Renal pelvis (tissue), 12 donors: ENCODE data around the gene WDR45. TPM values are rescaled to one million over a fixed set of nuclear protein-coding genes. Genes with fewer than 3 reads are reported as not detected.
A peak's percentile ranks its signal among the peaks of the same experiment; 100 is the strongest.
"Not testable (repeated sequence)": the region's sequence is repeated elsewhere in the genome, so short reads cannot be mapped to it uniquely, and the experiment has no call there.

Source experiments
- DNase-seq: peaks from one replicate; pipeline ENCODE4 v3.0.0-alpha.2; 2013
- long read RNA-seq, 16 experiments: transcript quantifications; one replicate each; lab custom pipeline, GENCODE V29; 2026
- polyA plus RNA-seq, 3 donors: library from polyadenylated mRNA; unstranded; fragments of 120-200 nt; gene quantifications; one replicate each; pipeline ENCODE4 v1.2.1, GENCODE V29; 2013; ENCODE audit not compliant: insufficient read length in 3 of 3

WDR45 gene
- 10 to 100 TPM; 54.8 to 61.8 (median 60.6) TPM for polyA plus RNA-seq
- long read RNA-seq, donor 1, transcript WDR45-207 (11 exons, 1,639 nt) = major isoform, 15 of 22 reads
- long read RNA-seq, donor 1, partial matches to known transcripts = 0 of 22 reads
- long read RNA-seq, donor 1, other reads (novel, unspliced or antisense) = 0 of 22 reads
- long read RNA-seq, donor 2, transcript WDR45-207 (11 exons, 1,639 nt) = major isoform, 15 of 19 reads
- long read RNA-seq, donor 2, partial matches to known transcripts = 0 of 19 reads
- long read RNA-seq, donor 2, other reads (novel, unspliced or antisense) = 0 of 19 reads
- long read RNA-seq, donor 3, transcript WDR45-207 (11 exons, 1,639 nt) = major isoform, 10 of 19 reads
- long read RNA-seq, donor 3, partial matches to known transcripts = 0 of 19 reads
- long read RNA-seq, donor 3, other reads (novel, unspliced or antisense) = 0 of 19 reads
- long read RNA-seq, donor 4, transcript WDR45-207 (11 exons, 1,639 nt) = major isoform, 10 of 13 reads
- long read RNA-seq, donor 4, partial matches to known transcripts = 0 of 13 reads
- long read RNA-seq, donor 4, other reads (novel, unspliced or antisense) = 0 of 13 reads
- long read RNA-seq, donor 5, partial matches to known transcripts = 0 of 5 reads
- long read RNA-seq, donor 5, other reads (novel, unspliced or antisense) = 0 of 5 reads
- long read RNA-seq, donor 6, transcript WDR45-207 (11 exons, 1,639 nt) = major isoform, 6 of 12 reads
- long read RNA-seq, donor 6, partial matches to known transcripts = 0 of 12 reads
- long read RNA-seq, donor 6, other reads (novel, unspliced or antisense) = 0 of 12 reads
- long read RNA-seq, donor 7, transcript WDR45-224 (10 exons, 1,301 nt) = minor isoform, 5 of 18 reads
- long read RNA-seq, donor 7, transcript WDR45-207 (11 exons, 1,639 nt) = major isoform, 9 of 18 reads
- long read RNA-seq, donor 7, partial matches to known transcripts = 0 of 18 reads
- long read RNA-seq, donor 7, other reads (novel, unspliced or antisense) = 0 of 18 reads
- long read RNA-seq, donor 8, partial matches to known transcripts = 0 of 6 reads
- long read RNA-seq, donor 8, other reads (novel, unspliced or antisense) = 0 of 6 reads
- long read RNA-seq, donor 9, transcript WDR45-207 (11 exons, 1,639 nt) = major isoform, 12 of 19 reads
- long read RNA-seq, donor 9, partial matches to known transcripts = 0 of 19 reads
- long read RNA-seq, donor 9, other reads (novel, unspliced or antisense) = 0 of 19 reads
- long read RNA-seq, donor 10, partial matches to known transcripts = 0 of 11 reads
- long read RNA-seq, donor 10, other reads (novel, unspliced or antisense) = 0 of 11 reads
- long read RNA-seq, donor 11, transcript WDR45-207 (11 exons, 1,639 nt) = major isoform, 7 of 12 reads
- long read RNA-seq, donor 11, partial matches to known transcripts = 0 of 12 reads
- long read RNA-seq, donor 11, other reads (novel, unspliced or antisense) = 0 of 12 reads
- long read RNA-seq, donor 12, transcript WDR45-207 (11 exons, 1,639 nt) = major isoform, 9 of 20 reads
- long read RNA-seq, donor 12, partial matches to known transcripts = 5 of 20 reads
- long read RNA-seq, donor 12, other reads (novel, unspliced or antisense) = 0 of 20 reads
- long read RNA-seq, donor 13, transcript WDR45-207 (11 exons, 1,639 nt) = major isoform, 9 of 10 reads
- long read RNA-seq, donor 13, partial matches to known transcripts = 0 of 10 reads
- long read RNA-seq, donor 13, other reads (novel, unspliced or antisense) = 0 of 10 reads
- long read RNA-seq, donor 14, transcript WDR45-207 (11 exons, 1,639 nt) = major isoform, 17 of 22 reads
- long read RNA-seq, donor 14, partial matches to known transcripts = 0 of 22 reads
- long read RNA-seq, donor 14, other reads (novel, unspliced or antisense) = 0 of 22 reads
- long read RNA-seq, donor 15, transcript WDR45-207 (11 exons, 1,639 nt) = major isoform, 12 of 20 reads
- long read RNA-seq, donor 15, partial matches to known transcripts = 0 of 20 reads
- long read RNA-seq, donor 15, other reads (novel, unspliced or antisense) = 0 of 20 reads
- long read RNA-seq, donor 16, transcript WDR45-207 (11 exons, 1,639 nt) = major isoform, 11 of 14 reads
- long read RNA-seq, donor 16, partial matches to known transcripts = 0 of 14 reads
- long read RNA-seq, donor 16, other reads (novel, unspliced or antisense) = 0 of 14 reads

- DNase-seq = peak; percentile 72
Measured at GRCh38 chrX:49079489-49080428, at the start of gene WDR45. Gene WDR45 (minus strand): TSS chrX:49079887. CDS start chrX:49078095, 1,792 bp downstream.

GRCh38 chrX:49129427-49129826, 49.7 kb upstream of the WDR45 start:
- no peak for DNase-seq

GRCh38 chrX:49127742-49128258, 48.1 kb upstream of the WDR45 start:
- not testable (repeated sequence) for DNase-seq

GRCh38 chrX:49122499-49122898, 42.8 kb upstream of the WDR45 start:
- DNase-seq = no peak

GRCh38 chrX:49120091-49120490, 40.4 kb upstream of the WDR45 start:
- no peak for DNase-seq

GRCh38 chrX:49117581-49117980, 37.9 kb upstream of the WDR45 start:
- no peak for DNase-seq

GRCh38 chrX:49116716-49117115, 37.0 kb upstream of the WDR45 start:
- DNase-seq = no peak

GRCh38 chrX:49116076-49116475, 36.4 kb upstream of the WDR45 start:
- no peak for DNase-seq

- DNase-seq = no peak
Measured at GRCh38 chrX:49111791-49112190, 32.1 kb upstream of the WDR45 start.

GRCh38 chrX:49110417-49110816, 30.7 kb upstream of the WDR45 start:
- DNase-seq = no peak

GRCh38 chrX:49108641-49109040, 29.0 kb upstream of the WDR45 start:
- no peak for DNase-seq

- DNase-seq = no peak
Measured at GRCh38 chrX:49106930-49107329, 27.2 kb upstream of the WDR45 start.

GRCh38 chrX:49106296-49106695, 26.6 kb upstream of the WDR45 start:
- no peak for DNase-seq

- DNase-seq = no peak
Measured at GRCh38 chrX:49103637-49104036, 23.9 kb upstream of the WDR45 start.

- peak; percentile 24 for DNase-seq
Measured at GRCh38 chrX:49102190-49102589, 22.5 kb upstream of the WDR45 start.

- DNase-seq = no peak
Measured at GRCh38 chrX:49101629-49101984, 21.9 kb upstream of the WDR45 start.

- DNase-seq = peak; percentile 90
Measured at GRCh38 chrX:49100704-49101628, 21.3 kb upstream of the WDR45 start.
